NT2/D1 (cell line): ENCODE measurements around the gene NXPH1.

Experiments
- DNase-seq: peaks from one replicate; pipeline ENCODE4 v3.0.0-alpha.2; 2011; ENCODE audit warnings: low read depth, low spot score
- H3K27me3 ChIP-seq: 2 replicates; pipeline ENCODE4 v1.6.0; 2011; ENCODE audit warnings: mild to moderate bottlenecking; ENCODE audit not compliant: insufficient read length, insufficient read depth
- H3K36me3 ChIP-seq: 2 replicates; pipeline ENCODE4 v1.6.1; 2011; ENCODE audit warnings: mild to moderate bottlenecking, low read length, mixed read lengths; ENCODE audit not compliant: insufficient read depth, insufficient read length
- H3K4me1 ChIP-seq: 2 replicates; pipeline ENCODE4 v1.5.1; 2011; ENCODE audit not compliant: insufficient read depth, insufficient read length
- H3K4me3 ChIP-seq: 2 replicates; pipeline ENCODE4 v1.5.1; 2011; ENCODE audit warnings: low read depth; ENCODE audit not compliant: insufficient read length
- H3K9ac ChIP-seq: 2 replicates; pipeline ENCODE4 v1.6.0; 2011; ENCODE audit warnings: low read depth; ENCODE audit not compliant: insufficient read length
- H3K9me3 ChIP-seq: 2 replicates; pipeline ENCODE4 v1.5.1; 2011; ENCODE audit warnings: mild to moderate bottlenecking, low read length; ENCODE audit not compliant: insufficient read depth
- SUZ12 ChIP-seq: IDR thresholded peaks from 2 replicates; pipeline ENCODE4 v1.6.1; 2011; ENCODE audit not compliant: insufficient read length, insufficient read depth; ENCODE audit errors: extremely low read depth
- YY1 ChIP-seq: IDR thresholded peaks from 2 replicates; pipeline ENCODE4 v1.6.1; 2011; ENCODE audit not compliant: insufficient read length, insufficient read depth
- ZNF274 ChIP-seq: IDR thresholded peaks from 2 replicates; pipeline ENCODE4 v1.6.1; 2011; ENCODE audit warnings: mild to moderate bottlenecking, low read depth, low read length

NXPH1 gene

GRCh38 chr7:8761731-8762130, 328.3 kb downstream of the NXPH1 start:
- Histone ChIP-seq H3K36me3 (no peaks in the 10 kb centered on the region), H3K4me1 (no peaks in the 10 kb centered on the region), H3K9me3 (no peaks in the 10 kb centered on the region), H3K9ac (no peak overlapping the region), H3K4me3 (no peak overlapping the region), H3K27me3 (no peaks in the 10 kb centered on the region)
- DNase-seq, result no peak
- TF ChIP-seq SUZ12 (no peak), ZNF274 (no peak), YY1 (no peak)

GRCh38 chr7:8762803-8763202, 329.4 kb downstream of the NXPH1 start:
- no peak for DNase-seq
- Histone ChIP-seq H3K4me3 (no peak overlapping the region), H3K27me3 (no peaks in the 10 kb centered on the region), H3K36me3 (no peaks in the 10 kb centered on the region), H3K9me3 (no peaks in the 10 kb centered on the region), H3K9ac (no peak overlapping the region), H3K4me1 (no peaks in the 10 kb centered on the region)
- TF ChIP-seq YY1 (no peak), SUZ12 (no peak)

GRCh38 chr7:8765374-8765773, 332.0 kb downstream of the NXPH1 start:
- TF ChIP-seq YY1 (no peak), SUZ12 (no peak), ZNF274 (no peak)
- no peaks in the 10 kb centered on the region for H3K9me3 ChIP-seq
- no peak for DNase-seq
- H3K9ac ChIP-seq, result no peak overlapping the region
- no peaks in the 10 kb centered on the region for H3K4me1 ChIP-seq
- H3K27me3 ChIP-seq, result no peaks in the 10 kb centered on the region
- H3K36me3 ChIP-seq, result no peaks in the 10 kb centered on the region
- H3K4me3 ChIP-seq, result no peak overlapping the region

- Histone ChIP-seq H3K36me3 (no peaks in the 10 kb centered on the region), H3K27me3 (no peaks in the 10 kb centered on the region), H3K4me3 (no peak overlapping the region), H3K9me3 (no peaks in the 10 kb centered on the region), H3K4me1 (no peaks in the 10 kb centered on the region), H3K9ac (no peak overlapping the region)
- TF ChIP-seq YY1 (no peak), SUZ12 (no peak), ZNF274 (no peak)
- no peak for DNase-seq
These were observed 340.1 kb downstream of the NXPH1 start for GRCh38 chr7:8773518-8773917.

GRCh38 chr7:8778459-8778858, 345.1 kb downstream of the NXPH1 start:
- Histone ChIP-seq H3K4me3 (no peak overlapping the region), H3K27me3 (no peaks in the 10 kb centered on the region), H3K4me1 (no peaks in the 10 kb centered on the region), H3K36me3 (no peaks in the 10 kb centered on the region), H3K9me3 (no peaks in the 10 kb centered on the region), H3K9ac (no peak overlapping the region)
- DNase-seq, result no peak
- TF ChIP-seq SUZ12, result no peak
- no peak for TF ChIP-seq ZNF274
- no peak for TF ChIP-seq YY1

- no peak for TF ChIP-seq SUZ12
- TF ChIP-seq YY1, result no peak
- TF ChIP-seq ZNF274, result no peak
- Histone ChIP-seq H3K36me3 (no peaks in the 10 kb centered on the region), H3K4me1 (no peaks in the 10 kb centered on the region), H3K27me3 (no peaks in the 10 kb centered on the region), H3K9me3 (no peaks in the 10 kb centered on the region), H3K9ac (no peak overlapping the region), H3K4me3 (no peak overlapping the region)
- no peak for DNase-seq
These were observed 347.8 kb downstream of the NXPH1 start for GRCh38 chr7:8781166-8781565.

- Histone ChIP-seq H3K4me3 (no peak overlapping the region), H3K9me3 (no peaks in the 10 kb centered on the region), H3K4me1 (no peaks in the 10 kb centered on the region), H3K27me3 (no peaks in the 10 kb centered on the region), H3K36me3 (no peaks in the 10 kb centered on the region), H3K9ac (no peak overlapping the region)
- TF ChIP-seq ZNF274, result no peak
- TF ChIP-seq YY1, result no peak
- no peak for TF ChIP-seq SUZ12
- no peak for DNase-seq
These were observed 349.8 kb downstream of the NXPH1 start for GRCh38 chr7:8783229-8783628.

GRCh38 chr7:8785081-8785480, 351.7 kb downstream of the NXPH1 start:
- TF ChIP-seq ZNF274 (no peak), SUZ12 (no peak), YY1 (no peak)
- Histone ChIP-seq H3K27me3 (no peaks in the 10 kb centered on the region), H3K4me3 (no peak overlapping the region), H3K36me3 (no peaks in the 10 kb centered on the region), H3K9ac (no peak overlapping the region), H3K9me3 (no peaks in the 10 kb centered on the region), H3K4me1 (no peaks in the 10 kb centered on the region)
- DNase-seq, result no peak
